GM18511 (cell line): Measurements from ENCODE around the gene DEPDC1B.
A peak's percentile ranks its signal among the peaks of the same experiment; 100 is the strongest.
"Not testable (repeated sequence)": the region's sequence is repeated elsewhere in the genome, so short reads cannot be mapped to it uniquely, and the experiment has no call there.

Source experiments
- ATAC-seq: cut with Tn5 transposase; IDR thresholded peaks from one replicate; pipeline ENCODE4 v1.9.1; 2021; ENCODE audit warnings: mild to moderate bottlenecking, moderate library complexity; ENCODE audit not compliant: unreplicated experiment

Gene DEPDC1B

DNA sequence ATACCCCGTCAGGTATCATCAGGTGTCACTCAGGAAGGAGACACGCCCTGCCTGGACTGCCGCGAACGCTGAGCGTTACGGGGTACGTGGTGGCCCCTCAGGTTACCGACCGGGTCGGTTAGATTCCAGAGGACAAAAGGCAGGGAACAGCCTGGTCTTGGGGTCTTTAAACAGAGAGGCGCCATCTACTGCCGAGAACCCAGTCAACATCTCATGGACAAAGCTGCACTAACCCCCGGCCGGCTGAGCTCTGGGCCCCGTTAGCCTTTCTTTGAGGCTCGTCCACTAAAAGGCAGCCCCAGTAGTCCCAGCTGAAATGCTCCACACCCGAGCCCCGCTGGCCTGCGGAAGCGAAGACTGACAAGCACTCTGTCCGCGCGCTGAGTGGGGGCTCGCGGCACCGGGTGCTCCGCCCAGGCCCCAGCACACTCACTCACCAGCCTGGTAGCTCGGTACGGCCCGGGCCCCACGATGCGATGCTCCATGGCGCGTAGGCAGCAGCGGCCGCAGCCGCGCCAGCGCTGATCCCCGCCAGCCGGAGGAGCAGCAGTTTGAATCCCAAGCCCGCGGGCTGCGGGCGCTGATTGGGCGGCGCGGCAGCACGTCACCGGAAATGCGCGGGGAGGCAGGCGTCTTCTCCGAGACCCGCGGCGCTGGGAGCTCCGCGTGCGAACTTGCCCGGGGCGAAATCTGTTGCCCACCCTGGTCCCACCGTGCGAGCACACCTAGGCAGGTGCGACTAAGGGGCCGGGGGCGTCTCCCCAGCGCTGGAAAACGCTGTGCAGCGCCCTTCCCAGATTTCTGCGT, at the start of gene DEPDC1B:
DEPDC1B (minus strand) TSS at position 558 of the 807 bp plus-strand sequence; CDS start at position 485, 73 bp downstream.
- peak; percentile 92 for ATAC-seq

GRCh38 chr5:60744682-60745081, 44.7 kb upstream of the DEPDC1B start:
- ATAC-seq, result no peak

GRCh38 chr5:60743511-60744314, 43.7 kb upstream of the DEPDC1B start:
- no peak for ATAC-seq

DNA sequence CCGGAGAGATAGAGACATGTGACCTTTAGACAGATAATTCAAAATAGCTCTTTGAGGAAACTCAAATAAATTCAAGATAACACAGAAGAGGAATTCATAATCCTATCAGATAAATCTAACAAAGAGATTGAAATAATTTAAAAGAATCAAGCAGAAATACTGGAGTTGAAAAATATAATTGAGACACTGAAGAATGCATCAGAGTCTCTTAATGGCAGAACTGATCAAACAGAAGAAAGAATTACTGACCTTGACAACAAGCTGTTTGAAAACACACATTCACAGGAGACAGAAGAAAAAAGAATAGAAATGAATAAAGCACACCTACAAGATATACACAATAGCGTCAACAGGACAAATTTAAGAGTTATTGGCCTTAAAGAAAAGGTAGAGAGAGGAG, 40.4 kb upstream of the DEPDC1B start:
- no peak for ATAC-seq

DNA sequence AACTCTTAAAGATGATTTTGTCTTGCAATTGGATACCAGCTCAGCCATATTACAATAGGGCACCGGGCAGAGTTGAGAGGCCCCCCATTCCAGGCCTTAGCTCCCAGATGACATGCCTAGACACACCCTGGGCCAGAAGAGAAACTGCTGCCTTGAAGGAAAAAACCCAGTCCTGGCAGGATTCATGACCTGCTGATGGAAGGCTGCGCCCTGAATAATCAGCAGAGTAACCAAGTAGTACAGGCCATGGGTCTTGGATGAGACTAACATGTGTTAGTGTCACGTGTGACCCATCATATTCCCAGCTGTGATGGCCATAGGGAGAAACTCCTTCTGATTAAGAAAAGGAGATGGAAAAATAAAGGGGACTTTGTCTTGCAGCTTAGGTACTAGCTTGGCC, 39.0 kb upstream of the DEPDC1B start:
- ATAC-seq, result no peak

- no peak for ATAC-seq
These were observed 38.5 kb upstream of the DEPDC1B start for GRCh38 chr5:60738461-60738860.

GRCh38 chr5:60730858-60731257, 30.9 kb upstream of the DEPDC1B start:
- ATAC-seq, result not testable (repeated sequence)

GRCh38 chr5:60727033-60727679, 27.2 kb upstream of the DEPDC1B start:
- no peak for ATAC-seq

DNA sequence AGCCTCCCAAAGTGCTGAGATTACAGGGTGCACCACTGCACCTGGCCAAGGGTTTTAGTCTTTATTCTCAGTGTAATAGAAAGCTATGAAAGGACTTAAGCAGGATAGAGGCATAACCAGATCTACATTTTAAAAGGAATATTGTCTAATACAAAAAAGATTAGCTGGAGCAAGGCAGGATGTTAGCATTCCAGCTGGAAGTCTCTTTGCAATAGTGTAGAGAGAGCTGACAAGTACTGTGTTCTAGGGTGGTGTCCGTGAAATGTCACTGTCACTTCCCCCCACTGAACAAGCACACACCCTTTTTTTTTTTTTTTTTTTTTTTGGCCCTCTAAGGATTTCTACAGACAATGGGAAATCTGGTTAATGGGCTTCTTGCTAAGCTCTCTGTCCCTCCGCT, 24.2 kb upstream of the DEPDC1B start:
- no peak for ATAC-seq

GRCh38 chr5:60722416-60722815, 22.4 kb upstream of the DEPDC1B start:
- ATAC-seq, result no peak

GRCh38 chr5:60719329-60719728, 19.4 kb upstream of the DEPDC1B start:
- ATAC-seq, result no peak

GRCh38 chr5:60718166-60718892, 18.4 kb upstream of the DEPDC1B start:
- ATAC-seq, result no peak

DNA sequence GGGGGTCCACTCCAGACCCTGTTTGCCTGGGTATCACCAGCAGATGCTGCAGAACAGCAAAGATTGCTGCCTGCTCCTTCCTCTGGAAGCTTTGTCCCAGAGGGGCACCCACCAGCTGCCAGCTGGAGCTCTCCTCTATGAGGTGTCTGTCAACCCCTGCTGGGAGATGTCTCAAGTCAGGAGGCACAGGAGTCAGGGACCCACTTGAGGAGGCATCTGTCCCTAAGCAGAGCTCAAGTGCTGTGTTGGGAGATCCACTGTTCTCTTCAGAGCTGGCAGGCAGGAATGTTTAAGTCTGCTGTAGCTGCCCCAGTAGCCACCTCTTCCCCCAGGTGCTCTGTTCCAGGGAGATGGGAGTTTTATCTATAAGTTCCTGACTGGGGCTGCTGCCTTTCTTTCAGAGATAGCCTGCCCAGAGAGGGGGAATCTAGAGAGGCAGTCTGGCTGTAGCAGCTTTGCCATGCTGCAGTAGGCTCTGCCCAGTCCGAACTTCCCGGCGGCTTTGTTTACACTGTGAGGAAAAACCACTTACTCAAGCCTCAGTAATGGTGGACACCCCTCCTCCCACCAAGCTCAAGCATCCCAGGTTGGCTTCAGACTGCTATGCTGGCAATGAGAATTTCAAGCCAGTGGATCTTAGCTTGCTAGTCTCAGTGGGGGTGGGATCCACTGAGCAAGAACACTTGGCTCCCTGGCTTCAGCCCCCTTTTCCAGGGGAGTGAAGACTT, 15.4 kb upstream of the DEPDC1B start:
- not testable (repeated sequence) for ATAC-seq

- ATAC-seq, result no peak
These were observed 13.0 kb upstream of the DEPDC1B start for GRCh38 chr5:60712950-60713349.

DNA sequence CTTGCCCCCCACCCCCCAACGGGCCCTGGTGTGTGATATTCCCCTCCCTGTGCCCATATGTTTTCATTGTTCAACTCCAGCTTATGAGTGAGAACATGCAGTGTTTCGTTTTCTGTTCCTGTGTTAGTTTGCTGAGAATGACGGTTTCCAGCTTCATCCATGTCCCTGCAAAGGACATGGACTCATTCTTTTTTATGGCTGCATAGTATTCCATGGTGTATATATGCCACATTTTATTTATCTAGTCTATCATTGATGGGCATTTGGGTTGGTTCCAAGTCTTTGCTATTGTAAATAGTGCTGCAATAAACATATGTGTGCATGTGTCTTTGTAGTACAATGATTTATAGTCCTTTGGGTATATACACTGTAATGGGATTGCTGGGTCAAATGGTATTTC, 11.9 kb upstream of the DEPDC1B start:
- not testable (repeated sequence) for ATAC-seq

DNA sequence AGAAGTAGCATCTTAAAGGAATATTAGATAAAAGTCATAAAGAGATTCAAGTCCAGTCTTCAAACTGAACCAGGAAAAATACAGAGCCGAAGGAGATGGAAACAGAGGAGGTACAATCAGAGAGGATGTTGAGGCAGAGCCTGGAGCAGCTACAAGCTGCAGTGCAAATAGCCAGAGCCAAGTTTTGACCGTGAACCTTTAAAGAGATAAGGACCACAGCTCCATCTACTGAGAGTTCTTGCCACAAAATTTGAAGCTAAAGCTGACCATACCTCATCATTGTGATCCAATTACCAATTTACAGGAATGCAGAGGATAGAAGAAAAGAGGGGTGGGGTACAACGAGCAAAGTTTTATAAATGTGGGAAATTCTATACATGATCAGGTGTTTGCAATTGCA, 10.4 kb upstream of the DEPDC1B start:
- ATAC-seq, result no peak

- ATAC-seq, result no peak
These were observed 5.2 kb upstream of the DEPDC1B start for GRCh38 chr5:60705144-60705543.

- no peak for ATAC-seq
These were observed 4.0 kb upstream of the DEPDC1B start for GRCh38 chr5:60703944-60704343.

DNA sequence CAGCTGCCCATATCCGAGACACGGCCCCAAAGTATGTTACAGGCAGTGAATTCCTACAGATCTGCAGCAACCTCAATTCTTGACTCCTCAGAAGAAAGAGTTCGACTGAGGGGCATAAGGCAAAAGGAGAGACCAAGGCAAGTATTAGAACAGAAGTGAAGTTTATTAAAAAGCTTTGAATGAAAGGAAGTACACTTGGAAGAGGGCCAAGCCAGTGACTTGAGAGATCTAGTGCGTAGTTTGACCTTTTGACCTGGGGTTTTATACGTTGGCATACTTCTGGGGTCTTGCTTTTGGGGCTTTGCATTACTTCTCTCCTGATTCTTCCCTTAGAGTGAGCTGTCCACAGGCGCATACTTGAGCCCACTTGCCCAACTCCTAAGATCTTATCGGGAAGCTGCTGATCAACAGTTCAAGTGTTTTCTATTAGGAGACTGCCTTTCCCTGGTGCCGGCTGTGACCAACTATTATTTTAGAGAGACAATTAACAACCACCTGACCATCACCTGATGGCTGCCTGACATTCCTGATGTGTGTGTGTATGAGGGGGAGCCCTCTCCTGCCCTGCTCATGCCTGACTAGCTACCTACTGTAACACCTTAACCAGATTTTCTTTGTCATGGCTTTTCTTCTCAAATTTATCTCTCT, 1.5 kb upstream of the DEPDC1B start:
- no peak for ATAC-seq

GRCh38 chr5:60700416-60700757, 421 bp upstream of the DEPDC1B start:
- ATAC-seq, result peak; percentile 30
